ENCODE data around the gene IMPDH2. TPM values are rescaled to one million over a fixed set of nuclear protein-coding genes. Genes with fewer than 3 reads are reported as not detected.
A peak's percentile ranks its signal among the peaks of the same experiment; 100 is the strongest.

The IMPDH2 gene
- total and polyA plus RNA-seq, 3 donors from 2014 or later, result 93.0 to 98.5 (median 95.0) TPM

DNA sequence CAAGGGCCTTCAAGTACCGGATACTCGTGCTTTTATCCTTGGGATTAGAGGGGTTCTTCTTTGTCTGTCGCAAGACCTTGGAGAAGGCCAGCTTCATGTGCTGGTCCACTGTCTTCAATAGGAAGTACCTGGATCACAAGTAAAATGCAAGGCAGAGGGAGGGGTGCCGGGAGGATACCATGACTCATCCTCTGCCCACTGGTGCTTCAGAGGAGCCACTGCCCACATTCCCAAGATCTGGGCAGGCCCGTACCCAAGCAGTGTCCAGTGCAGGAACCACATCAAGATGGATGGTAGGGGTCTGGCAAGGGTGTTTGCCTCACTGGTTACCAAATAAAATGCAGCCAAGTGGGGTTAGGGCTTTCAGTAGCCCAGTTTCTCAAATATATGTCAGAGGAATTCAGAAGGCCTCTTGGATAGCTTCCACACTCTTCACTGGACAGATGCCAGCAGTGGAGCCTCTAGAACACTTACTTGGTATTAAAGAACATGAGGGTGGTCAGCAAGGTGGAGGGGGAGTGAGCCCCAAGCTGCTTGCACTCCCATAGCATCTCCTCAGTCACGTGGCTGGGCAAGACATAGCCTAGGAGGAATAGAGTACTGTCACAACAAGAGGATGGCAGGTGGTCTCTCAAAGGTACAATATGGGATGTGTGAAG lies 3.6 kb upstream of the IMPDH2 start:
- Histone ChIP-seq H3K36me3 (ENCODE audit: low read depth, missing control alignments) (no peaks in the 10 kb centered on the region), H3K4me1 (peaks cover 12% of the 10 kb centered on the region), H3K9me3 (no peaks in the 10 kb centered on the region), H3K4me3 (no peak overlapping the region), H3K27ac (no peak overlapping the region), H3K27me3 (no peaks in the 10 kb centered on the region)
- 71 to 84% methylated on average over 4 to 6 of the region's 6 CpGs for WGBS, 2 donors
- intact Hi-C loops (cut with DNase I; ENCODE audit: low total_unique reads), result no loop called here
- no peak for DNase-seq
- TF ChIP-seq, protein P1, sequence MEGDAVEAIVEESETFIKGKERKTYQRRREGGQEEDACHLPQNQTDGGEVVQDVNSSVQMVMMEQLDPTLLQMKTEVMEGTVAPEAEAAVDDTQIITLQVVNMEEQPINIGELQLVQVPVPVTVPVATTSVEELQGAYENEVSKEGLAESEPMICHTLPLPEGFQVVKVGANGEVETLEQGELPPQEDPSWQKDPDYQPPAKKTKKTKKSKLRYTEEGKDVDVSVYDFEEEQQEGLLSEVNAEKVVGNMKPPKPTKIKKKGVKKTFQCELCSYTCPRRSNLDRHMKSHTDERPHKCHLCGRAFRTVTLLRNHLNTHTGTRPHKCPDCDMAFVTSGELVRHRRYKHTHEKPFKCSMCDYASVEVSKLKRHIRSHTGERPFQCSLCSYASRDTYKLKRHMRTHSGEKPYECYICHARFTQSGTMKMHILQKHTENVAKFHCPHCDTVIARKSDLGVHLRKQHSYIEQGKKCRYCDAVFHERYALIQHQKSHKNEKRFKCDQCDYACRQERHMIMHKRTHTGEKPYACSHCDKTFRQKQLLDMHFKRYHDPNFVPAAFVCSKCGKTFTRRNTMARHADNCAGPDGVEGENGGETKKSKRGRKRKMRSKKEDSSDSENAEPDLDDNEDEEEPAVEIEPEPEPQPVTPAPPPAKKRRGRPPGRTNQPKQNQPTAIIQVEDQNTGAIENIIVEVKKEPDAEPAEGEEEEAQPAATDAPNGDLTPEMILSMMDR (IDR thresholded peaks at IDR 0.05), result no peak
- no peak for TF ChIP-seq POLR2A (IDR thresholded peaks at IDR 0.05)

DNA sequence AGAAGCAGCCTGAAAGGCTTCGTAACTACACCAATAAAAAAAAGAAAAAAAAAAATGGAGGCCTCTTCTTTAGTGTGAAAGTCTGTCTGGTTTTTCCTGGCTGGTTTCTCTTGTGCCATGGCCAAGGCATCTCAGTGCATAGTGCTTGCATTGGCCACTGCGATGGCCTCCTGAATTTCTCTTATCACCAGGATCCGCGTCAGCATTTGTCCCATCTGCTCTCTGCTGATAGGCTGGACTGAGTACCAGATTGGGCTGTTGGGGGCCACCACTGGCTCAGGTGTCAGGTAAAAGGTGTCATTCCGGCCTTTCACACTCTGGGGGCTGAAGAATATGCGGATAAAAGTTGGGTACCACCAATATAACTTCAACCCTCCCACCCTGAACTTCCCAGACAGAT lies 1.1 kb upstream of the IMPDH2 start:
- no peak for DNase-seq
- Histone ChIP-seq H3K27ac (no peak overlapping the region), H3K4me3 (no peak overlapping the region), H3K4me1 (peaks cover 12% of the 10 kb centered on the region), H3K36me3 (ENCODE audit: low read depth, missing control alignments) (no peaks in the 10 kb centered on the region), H3K9me3 (no peaks in the 10 kb centered on the region), H3K27me3 (no peaks in the 10 kb centered on the region)
- 87 to 89% methylated on average over 6 of the region's 6 CpGs for WGBS, 2 donors
- TF ChIP-seq, protein P1 (IDR thresholded peaks at IDR 0.05), result no peak
- intact Hi-C loops (cut with DNase I; ENCODE audit: low total_unique reads), result no loop called here

DNA sequence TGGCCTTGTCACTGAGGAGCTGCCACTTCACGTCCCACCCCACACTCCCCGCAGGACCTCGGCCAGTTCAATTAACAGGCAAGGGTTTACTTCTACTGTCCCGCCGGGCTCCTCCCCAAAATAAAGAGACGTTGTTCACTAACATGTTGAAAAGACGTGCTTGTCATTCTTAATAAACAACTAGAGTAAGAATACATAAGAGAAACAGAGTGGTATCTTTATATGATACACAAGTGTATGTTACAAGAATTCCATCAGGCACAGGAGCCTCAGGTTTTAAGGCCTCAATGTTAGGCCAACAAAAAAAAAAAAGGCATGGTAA lies 326 bp upstream of the IMPDH2 start:
- intact Hi-C loops (cut with DNase I; ENCODE audit: low total_unique reads), result loop anchor here (10.0 kb wide), 2 partner anchors 65 to 245 kb away; partner anchors contain the start of genes C3orf62 and QRICH1
- no peak for DNase-seq
- H3K4me3 ChIP-seq, result peak overlapping the region in 1 of 2 donors; percentile 75
- 1% methylated on average over 7 of the region's 7 CpGs for WGBS, 2 donors
- H3K27ac ChIP-seq, result peak overlapping the region; percentile 92
- no peaks in the 10 kb centered on the region for H3K9me3 ChIP-seq
- H3K27me3 ChIP-seq, result no peaks in the 10 kb centered on the region
- H3K4me1 ChIP-seq, result peaks cover 12% of the 10 kb centered on the region
- no peak for TF ChIP-seq POLR2A (IDR thresholded peaks at IDR 0.05)
- TF ChIP-seq, protein P1 (IDR thresholded peaks at IDR 0.05), result no peak
- no peaks in the 10 kb centered on the region for H3K36me3 ChIP-seq (ENCODE audit: low read depth, missing control alignments)

DNA sequence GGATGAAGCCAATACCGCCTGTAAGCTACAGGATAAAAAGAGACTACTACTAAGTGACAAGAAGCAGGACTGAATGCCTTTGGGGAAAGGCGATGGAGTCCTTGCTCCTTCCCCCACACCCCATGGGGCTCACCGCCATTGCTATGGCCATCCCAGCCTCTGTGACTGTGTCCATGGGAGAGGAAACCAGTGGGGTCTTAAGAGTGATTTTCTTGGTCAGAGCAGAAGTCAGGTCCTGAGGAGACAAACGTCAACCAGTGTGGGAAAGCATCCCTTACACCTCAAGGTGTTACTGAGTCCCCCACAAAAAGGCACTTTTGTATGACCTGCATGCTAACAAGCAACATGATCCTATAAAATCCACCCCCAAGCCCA lies 913 bp downstream of the IMPDH2 start:
- DNase-seq, result no peak
- TF ChIP-seq, protein P1 (IDR thresholded peaks at IDR 0.05), result no peak
- no peak for TF ChIP-seq POLR2A (IDR thresholded peaks at IDR 0.05)
- peak overlapping the region; percentile 92 for H3K27ac ChIP-seq
- H3K4me3 ChIP-seq, result peak overlapping the region; percentile 54 to 75
- peaks cover 13% of the 10 kb centered on the region for H3K4me1 ChIP-seq
- intact Hi-C loops (cut with DNase I; ENCODE audit: low total_unique reads), result loop anchor here (10.0 kb wide), 2 partner anchors 67 to 247 kb away; partner anchors contain the start of genes C3orf62 and QRICH1
- no peaks in the 10 kb centered on the region for H3K27me3 ChIP-seq
- H3K9me3 ChIP-seq, result no peaks in the 10 kb centered on the region
- H3K36me3 ChIP-seq (ENCODE audit: low read depth, missing control alignments), result no peaks in the 10 kb centered on the region
- 50 to 67% methylated on average over 4 of the region's 4 CpGs for WGBS, 2 donors

DNA sequence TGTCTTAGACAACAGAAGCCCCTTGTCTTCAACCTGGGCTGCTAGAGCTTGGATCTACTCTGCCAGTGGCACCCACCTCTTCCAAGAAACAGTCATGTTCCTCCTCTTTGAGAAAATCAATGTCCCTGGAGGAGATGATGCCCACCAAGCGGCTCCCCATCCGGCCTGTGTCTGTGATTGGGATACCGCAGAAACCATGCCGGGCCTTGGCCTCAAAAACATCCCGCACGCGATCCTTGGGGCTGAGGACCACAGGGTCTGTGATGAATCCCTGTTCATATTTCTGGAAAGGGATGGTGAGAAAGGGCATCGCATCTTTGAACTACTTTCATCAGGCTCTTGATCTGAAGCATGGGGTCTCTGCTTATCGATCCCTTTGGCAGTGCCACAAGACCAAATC lies 1.6 kb downstream of the IMPDH2 start:
- intact Hi-C loops (cut with DNase I; ENCODE audit: low total_unique reads), result loop anchor here (10.0 kb wide), 2 partner anchors 67 to 247 kb away; partner anchors contain the start of genes C3orf62 and QRICH1
- WGBS, 2 donors, result 91 to 95% methylated on average over 9 of the region's 9 CpGs
- Histone ChIP-seq H3K9me3 (no peaks in the 10 kb centered on the region), H3K27ac (no peak overlapping the region), H3K36me3 (ENCODE audit: low read depth, missing control alignments) (no peaks in the 10 kb centered on the region), H3K27me3 (no peaks in the 10 kb centered on the region), H3K4me3 (no peak overlapping the region), H3K4me1 (peaks cover 20% of the 10 kb centered on the region)
- TF ChIP-seq, protein P1 (IDR thresholded peaks at IDR 0.05), result no peak
- no peak for TF ChIP-seq POLR2A (IDR thresholded peaks at IDR 0.05)
- no peak for DNase-seq

Measured in testis (tissue), 3 donors.